ENCODE measurements around the gene KCNK7. TPM values are rescaled to one million over a fixed set of nuclear protein-coding genes. Genes with fewer than 3 reads are reported as not detected.
"Not testable (repeated sequence)": the region's sequence is repeated elsewhere in the genome, so short reads cannot be mapped to it uniquely, and the experiment has no call there.

KCNK7 gene, protein sequence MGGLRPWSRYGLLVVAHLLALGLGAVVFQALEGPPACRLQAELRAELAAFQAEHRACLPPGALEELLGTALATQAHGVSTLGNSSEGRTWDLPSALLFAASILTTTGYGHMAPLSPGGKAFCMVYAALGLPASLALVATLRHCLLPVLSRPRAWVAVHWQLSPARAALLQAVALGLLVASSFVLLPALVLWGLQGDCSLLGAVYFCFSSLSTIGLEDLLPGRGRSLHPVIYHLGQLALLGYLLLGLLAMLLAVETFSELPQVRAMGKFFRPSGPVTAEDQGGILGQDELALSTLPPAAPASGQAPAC
- total RNA-seq = under 1 TPM; 0.34 to 0.39 TPM

DNA sequence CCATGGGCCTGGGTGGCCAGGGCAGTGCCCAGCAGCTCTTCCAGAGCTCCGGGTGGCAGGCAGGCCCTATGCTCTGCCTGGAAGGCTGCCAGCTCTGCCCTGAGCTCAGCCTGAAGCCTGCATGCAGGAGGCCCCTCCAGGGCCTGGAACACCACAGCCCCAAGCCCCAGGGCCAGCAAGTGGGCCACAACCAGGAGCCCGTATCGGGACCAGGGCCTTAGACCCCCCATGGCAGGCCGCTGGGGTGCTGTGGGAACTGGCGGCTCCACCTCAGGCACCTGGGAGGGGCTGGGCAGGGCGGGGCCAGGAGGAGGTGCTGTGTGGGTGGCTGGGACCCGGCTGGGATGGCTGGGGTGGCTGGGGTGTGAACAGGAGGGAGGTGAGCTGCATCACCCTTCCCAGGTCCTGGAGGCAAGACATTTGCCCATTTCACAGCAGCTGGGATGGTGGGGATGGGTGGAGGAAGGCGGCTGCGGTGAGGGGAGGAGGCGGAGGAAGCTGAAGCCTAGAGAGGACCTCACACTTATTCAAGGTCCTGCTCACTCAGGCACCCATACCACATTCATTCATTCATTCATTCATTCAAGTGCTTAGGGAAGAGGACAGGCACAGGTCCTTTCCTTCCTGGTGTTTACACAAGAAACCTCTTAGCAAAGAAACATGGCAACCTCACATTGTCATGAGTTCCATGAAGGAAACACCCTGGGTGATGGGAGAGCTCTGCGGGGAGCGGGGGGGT lies at the start of gene KCNK7:
Gene KCNK7, minus strand, starts transcription at position 258 of the 739 bp plus-strand sequence. Its CDS starts 28 bp downstream, at position 230.
- Mint-ChIP-seq H3K36me3 (ENCODE audit: insufficient read depth in 2 of 2) (peaks cover 0 to 4% of the 10 kb centered on the region in 2 donors), H3K4me3 (no peak within 1 kb of the TSS), H3K9me3 (no peaks in the 10 kb centered on the region), H3K27ac (no peak within 1 kb of the TSS), H3K4me1 (ENCODE audit: low read depth) (peaks cover 12% of the 10 kb centered on the region), H3K27me3 (ENCODE audit: low read depth) (no peaks in the 10 kb centered on the region)
- ATAC-seq (replicated peaks in 1 of 2) (peak; percentile 3 to 16), DNase-seq (no peak)

DNA sequence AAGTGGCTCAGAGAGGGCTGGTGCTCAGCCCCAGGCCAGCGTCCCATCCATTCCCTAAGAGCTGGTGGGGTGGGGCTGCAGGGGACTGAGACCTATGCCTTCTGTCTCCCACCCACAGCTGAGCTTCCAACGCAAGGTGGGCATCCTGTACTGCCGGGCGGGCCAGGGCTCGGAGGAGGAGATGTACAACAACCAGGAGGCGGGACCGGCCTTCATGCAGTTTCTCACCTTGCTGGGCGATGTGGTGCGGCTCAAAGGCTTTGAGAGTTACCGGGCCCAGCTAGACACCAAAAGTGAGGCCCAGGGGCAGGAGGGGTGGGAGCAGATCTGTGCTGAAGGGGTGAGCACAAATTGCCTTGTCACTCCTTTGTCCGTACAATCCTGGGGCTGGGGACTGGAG lies 49.2 kb upstream of the KCNK7 start:
- Mint-ChIP-seq H3K27ac (no peak overlapping the region), H3K4me3 (no peak overlapping the region), H3K9me3 (no peaks in the 10 kb centered on the region), H3K36me3 (ENCODE audit: insufficient read depth in 2 of 2) (peaks cover 3 to 16% of the 10 kb centered on the region in 2 donors), H3K27me3 (ENCODE audit: low read depth) (no peaks in the 10 kb centered on the region), H3K4me1 (ENCODE audit: low read depth) (peaks cover 36% of the 10 kb centered on the region)
- ATAC-seq (replicated peaks in 1 of 2) (no peak), DNase-seq (no peak)

DNA sequence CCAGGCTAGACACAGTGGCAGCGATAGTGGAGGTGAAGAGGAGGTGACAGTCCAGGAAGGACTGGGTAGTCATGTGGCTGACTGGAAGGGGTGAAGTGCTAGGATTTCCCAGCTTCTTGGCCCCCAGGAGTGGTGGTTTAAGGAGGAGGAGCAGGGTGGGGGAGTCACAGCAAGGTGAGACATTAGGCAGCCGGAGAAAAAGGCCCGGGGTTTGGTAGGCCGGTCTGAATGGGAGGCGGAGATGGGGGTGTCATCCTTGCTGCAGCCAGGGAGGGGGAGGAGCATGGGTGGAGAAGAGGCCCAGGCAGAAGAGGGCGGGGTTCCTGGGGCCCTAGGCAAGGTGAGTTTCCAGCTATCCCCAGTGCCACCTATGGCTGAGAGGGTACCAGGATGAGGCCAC lies 48.4 kb upstream of the KCNK7 start:
- Mint-ChIP-seq H3K9me3 (no peaks in the 10 kb centered on the region), H3K4me1 (ENCODE audit: low read depth) (peaks cover 45% of the 10 kb centered on the region), H3K36me3 (ENCODE audit: insufficient read depth in 2 of 2) (peaks cover 3 to 16% of the 10 kb centered on the region in 2 donors), H3K4me3 (no peak overlapping the region), H3K27me3 (ENCODE audit: low read depth) (no peaks in the 10 kb centered on the region), H3K27ac (peak overlapping the region; percentile 41)
- peak in 1 of 2 donors; percentile 34 for DNase-seq
- peak; percentile 14 to 15 for ATAC-seq (replicated peaks in 1 of 2)

DNA sequence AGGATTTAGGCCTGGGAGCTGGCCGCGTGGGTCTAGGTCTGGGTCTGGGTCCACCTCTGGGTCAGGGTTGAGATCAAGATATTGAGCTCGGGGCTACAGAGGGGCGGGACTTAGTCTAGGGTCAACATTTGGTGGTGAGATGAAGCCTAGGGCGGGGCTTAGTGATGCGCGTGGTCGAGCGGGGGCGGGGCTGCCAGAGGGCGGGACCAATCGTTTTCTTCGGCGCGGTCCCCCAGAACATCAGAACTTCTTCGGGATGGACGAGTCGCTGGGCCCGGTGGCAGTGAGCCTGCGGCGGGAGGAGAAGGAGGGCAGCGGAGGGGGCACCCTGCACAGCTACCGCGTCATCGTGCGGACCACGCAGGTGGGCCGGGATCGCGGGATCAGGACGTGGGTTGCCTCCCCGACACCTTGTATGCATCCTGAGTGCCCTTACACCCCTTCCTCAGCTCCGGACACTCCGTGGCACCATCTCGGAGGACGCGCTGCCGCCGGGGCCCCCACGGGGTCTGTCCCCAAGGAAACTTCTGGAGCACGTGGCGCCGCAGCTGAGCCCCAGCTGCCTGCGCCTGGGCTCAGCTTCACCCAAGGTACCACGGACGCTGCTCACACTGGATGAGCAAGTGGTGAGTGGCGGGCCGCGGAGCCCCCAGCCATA lies 46.5 kb upstream of the KCNK7 start:
- Mint-ChIP-seq H3K4me1 (ENCODE audit: low read depth) (peaks cover 56% of the 10 kb centered on the region), H3K27ac (peak overlapping the region; percentile 19), H3K36me3 (ENCODE audit: insufficient read depth in 2 of 2) (peaks cover 5 to 9% of the 10 kb centered on the region in 2 donors), H3K27me3 (ENCODE audit: low read depth) (no peaks in the 10 kb centered on the region), H3K4me3 (peak overlapping the region; percentile 79 to 97), H3K9me3 (no peaks in the 10 kb centered on the region)
- peak in 1 of 2 donors; percentile 32 for DNase-seq
- ATAC-seq (replicated peaks in 1 of 2) = no peak

DNA sequence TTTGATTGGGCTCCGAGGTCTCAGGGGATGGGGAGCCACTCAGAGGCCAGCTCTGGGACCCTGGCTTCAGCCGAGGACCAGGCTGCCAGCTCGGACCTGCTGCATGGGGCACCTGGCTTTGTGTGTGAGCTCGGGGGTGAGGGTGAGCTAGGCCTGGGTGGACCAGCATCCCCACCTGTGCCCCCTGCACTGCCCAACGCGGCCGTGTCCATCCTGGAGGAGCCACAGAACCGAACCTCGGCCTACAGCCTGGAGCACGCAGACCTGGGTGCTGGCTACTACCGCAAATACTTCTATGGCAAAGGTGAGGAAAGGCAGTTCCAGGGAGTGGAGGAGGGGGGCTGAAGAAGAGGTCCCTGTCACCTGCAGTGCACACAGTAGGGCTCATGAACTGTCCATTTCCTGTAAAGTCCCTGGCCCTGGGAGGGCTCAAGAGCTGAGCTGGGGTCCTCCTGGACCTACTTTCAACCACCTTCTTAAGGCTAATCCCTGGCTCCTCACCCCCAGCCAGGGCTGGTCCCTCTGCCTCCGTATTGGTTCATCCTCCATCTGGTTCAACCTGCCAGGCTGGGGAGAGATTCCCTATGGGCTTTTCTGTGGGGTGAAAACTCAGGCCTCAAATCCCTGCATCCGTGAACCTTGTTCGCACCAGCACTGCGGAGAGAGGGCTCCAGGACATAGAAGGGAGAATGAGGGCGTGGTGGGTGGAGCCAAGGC lies 45.9 kb upstream of the KCNK7 start:
- DNase-seq (no peak), ATAC-seq (replicated peaks in 1 of 2) (no peak)
- Mint-ChIP-seq H3K9me3 (no peaks in the 10 kb centered on the region), H3K4me1 (ENCODE audit: low read depth) (peaks cover 61% of the 10 kb centered on the region), H3K27ac (peak overlapping the region; percentile 19), H3K27me3 (ENCODE audit: low read depth) (no peaks in the 10 kb centered on the region), H3K4me3 (peak overlapping the region; percentile 79 to 97), H3K36me3 (ENCODE audit: insufficient read depth in 2 of 2) (peaks cover 8 to 9% of the 10 kb centered on the region in 2 donors)

DNA sequence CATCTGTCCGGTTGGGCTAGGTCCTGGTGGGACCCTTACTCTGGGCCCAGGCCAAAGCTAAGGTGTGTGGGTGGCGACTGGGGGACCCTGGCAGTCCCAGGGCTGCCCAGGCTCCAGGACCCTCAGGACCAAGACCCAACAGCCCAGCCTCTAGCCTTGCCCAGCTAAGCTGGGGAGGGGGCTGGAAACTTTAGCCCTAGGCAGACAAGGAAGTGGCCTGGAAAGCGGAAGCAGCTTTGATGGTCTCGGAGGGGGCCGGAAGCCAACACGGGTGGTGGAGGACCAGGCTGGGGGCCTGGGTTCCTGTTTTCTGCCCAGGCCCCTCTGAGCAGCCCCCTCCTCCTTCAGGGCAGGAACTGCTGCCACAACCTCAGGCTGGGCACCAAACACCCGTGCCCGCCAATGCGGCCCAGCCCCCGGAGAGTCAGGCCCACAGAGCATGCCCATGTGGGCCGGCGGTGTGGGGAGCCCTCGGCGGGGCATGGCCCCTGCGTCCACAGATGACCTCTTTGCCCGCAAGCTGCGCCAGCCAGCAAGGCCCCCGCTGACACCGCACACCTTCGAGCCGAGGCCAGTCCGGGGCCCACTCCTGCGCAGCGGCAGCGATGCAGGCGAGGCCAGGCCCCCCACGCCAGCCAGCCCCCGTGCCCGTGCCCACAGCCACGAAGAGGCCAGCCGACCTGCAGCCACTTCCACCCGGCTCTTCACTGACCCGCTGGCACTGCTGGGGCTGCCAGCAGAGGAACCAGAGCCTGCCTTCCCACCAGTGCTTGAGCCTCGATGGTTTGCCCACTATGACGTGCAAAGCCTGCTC lies 45.1 kb upstream of the KCNK7 start:
- ATAC-seq (replicated peaks in 1 of 2) = peak in 1 of 2 donors; percentile 18
- Mint-ChIP-seq H3K4me1 (ENCODE audit: low read depth) (peaks cover 61% of the 10 kb centered on the region), H3K9me3 (no peaks in the 10 kb centered on the region), H3K27me3 (ENCODE audit: low read depth) (no peaks in the 10 kb centered on the region), H3K4me3 (peak overlapping the region; percentile 96 to 97), H3K36me3 (ENCODE audit: insufficient read depth in 2 of 2) (peaks cover 8 to 9% of the 10 kb centered on the region in 2 donors), H3K27ac (peak overlapping the region; percentile 92)
- DNase-seq = peak; percentile 38 to 48

DNA sequence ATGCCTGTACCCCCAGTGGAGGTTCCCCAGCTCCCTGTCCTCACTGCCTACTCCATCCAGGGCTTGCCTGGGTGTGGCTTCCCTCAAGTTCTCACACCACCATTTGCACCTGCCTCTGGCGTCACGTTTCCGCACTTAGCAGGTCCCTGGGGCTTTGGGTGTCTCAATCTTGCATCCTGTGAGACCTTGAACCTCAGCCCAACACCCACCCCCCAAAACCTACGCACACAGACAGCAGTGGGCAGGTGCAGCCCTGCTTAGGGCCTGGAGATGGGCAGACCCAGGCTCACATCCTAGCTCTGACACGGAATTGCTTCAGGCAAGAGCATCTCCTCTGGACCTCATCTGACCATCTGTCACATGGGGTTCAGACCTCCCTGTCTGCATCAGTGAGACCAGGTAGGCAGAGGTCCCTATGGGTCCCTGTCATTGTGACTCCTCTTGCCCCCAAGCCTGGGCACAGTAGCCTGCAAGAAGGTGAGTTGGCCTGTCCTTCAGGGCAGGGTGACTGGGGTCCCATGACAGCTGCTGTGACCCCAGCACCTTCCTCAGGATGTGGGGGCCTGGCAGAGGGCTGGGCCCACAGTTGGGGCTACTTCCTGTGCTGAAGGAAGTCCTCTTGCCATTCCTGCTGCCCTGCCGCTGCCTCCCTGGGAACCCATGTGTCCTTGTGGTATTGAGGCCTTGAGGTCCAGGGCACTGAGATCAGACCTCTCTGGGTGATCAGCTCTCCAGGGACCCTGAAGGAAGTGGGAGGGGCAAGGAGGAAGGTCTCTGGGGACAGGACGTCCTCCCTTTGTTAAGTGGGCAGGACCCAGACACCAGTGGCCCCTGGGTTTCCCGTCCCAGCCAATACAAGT lies 44.3 kb upstream of the KCNK7 start:
- Mint-ChIP-seq H3K36me3 (ENCODE audit: insufficient read depth in 2 of 2) (peaks cover 8 to 9% of the 10 kb centered on the region in 2 donors), H3K27ac (peak overlapping the region; percentile 92), H3K27me3 (ENCODE audit: low read depth) (no peaks in the 10 kb centered on the region), H3K9me3 (no peaks in the 10 kb centered on the region), H3K4me1 (ENCODE audit: low read depth) (peaks cover 61% of the 10 kb centered on the region), H3K4me3 (peak overlapping the region; percentile 96 to 97)
- ATAC-seq (replicated peaks in 1 of 2) (peak; percentile 7 to 29), DNase-seq (peak; percentile 41 to 61)

DNA sequence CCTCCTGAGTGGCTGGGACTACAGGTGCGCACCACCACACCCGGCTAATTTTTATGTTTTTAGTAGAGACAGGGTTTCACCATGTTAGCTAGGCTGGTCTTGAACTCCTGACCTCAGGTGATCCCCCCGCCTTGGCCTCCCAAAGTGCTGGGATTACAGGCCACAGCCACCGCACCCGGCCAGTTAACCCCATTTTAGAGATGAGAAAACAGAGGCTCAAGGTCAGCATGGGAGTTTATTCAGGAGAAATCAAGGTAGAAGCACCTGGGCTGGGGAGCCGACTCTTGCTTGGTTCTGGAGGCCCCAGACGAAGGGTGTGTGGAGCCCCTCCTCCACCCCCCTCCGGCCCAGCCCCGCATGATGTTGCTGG lies 43.6 kb upstream of the KCNK7 start:
- H3K36me3 Mint-ChIP-seq (ENCODE audit: insufficient read depth in 2 of 2); H3K27me3 Mint-ChIP-seq (ENCODE audit: low read depth); ATAC-seq (replicated peaks in 1 of 2); DNase-seq; H3K9me3 Mint-ChIP-seq: not testable (repeated sequence)
- peaks cover 57% of the 10 kb centered on the region for H3K4me1 Mint-ChIP-seq (ENCODE audit: low read depth)
- H3K27ac Mint-ChIP-seq = peak overlapping the region; percentile 87
- peak overlapping the region; percentile 96 to 97 for H3K4me3 Mint-ChIP-seq

DNA sequence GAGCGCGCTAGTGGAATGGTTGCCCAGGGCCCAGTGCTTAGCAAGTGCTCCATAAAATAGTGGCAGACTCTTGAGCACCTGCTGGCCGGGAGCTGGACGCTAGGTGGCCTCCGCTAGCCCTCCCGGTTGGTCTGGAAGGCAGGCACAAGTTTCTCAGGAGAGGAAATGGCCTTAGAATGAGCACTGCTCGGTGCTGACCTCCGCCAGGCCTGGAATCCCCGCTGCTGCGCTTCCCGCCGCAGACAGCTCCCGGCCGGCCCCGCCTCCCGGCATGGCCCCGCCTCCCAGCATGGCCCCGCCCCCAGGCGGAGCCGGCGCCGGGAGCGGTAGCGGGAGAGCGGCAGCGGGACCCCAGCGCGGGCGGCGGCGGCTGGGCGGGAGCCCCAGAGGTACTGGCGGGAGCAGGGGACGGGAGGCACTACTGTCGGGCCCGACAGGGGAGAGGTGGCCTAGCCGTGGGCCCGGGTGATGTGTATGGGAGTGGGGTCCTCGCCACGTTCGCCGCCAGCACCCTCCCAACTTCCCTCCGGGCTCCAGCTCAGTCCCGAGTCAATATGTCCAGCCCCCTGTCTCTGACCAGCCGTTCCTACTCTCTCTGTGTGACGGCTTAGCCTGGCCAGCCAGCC lies 42.3 kb upstream of the KCNK7 start, which contains the start of gene SIPA1:
Gene SIPA1, plus strand, starts transcription at position 308 of the 626 bp plus-strand sequence. CDS start 2,821 bp downstream, outside the sequence.
- DNase-seq (peak; percentile 78 to 90), ATAC-seq (replicated peaks in 1 of 2) (peak; percentile 73 to 76)
- Mint-ChIP-seq H3K4me3 (peak within 1 kb of the TSS; percentile 96 to 97), H3K36me3 (ENCODE audit: insufficient read depth in 2 of 2) (peaks cover 3 to 6% of the 10 kb centered on the region in 2 donors), H3K4me1 (ENCODE audit: low read depth) (peaks cover 49% of the 10 kb centered on the region), H3K27me3 (ENCODE audit: low read depth) (no peaks in the 10 kb centered on the region), H3K9me3 (no peaks in the 10 kb centered on the region), H3K27ac (peak within 1 kb of the TSS; percentile 94)

DNA sequence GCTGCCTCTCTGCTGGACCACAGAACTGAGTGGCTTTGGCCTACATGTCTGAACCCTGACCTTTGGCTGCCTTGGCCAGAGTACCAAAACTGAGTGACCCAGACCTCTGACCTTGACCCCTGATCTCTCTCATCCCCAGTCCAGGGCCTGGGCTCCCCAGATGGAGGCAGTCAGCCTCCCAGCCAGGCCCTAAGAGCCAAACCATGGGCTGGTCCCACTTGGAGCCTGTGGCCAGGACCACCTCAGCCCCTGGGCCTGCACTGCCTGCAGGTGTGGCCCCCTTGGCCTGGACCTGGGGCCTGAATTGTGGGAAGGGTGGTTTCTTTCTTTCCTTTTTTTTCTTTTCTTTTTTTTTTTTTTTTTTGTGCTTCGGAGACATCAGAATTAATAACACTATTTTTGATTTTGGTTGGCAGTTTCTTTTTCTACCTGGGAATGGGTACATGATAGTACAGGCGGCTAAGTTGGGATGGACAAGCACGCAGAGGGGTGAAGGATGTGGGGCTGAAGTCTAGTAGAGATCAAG lies 41.5 kb upstream of the KCNK7 start:
- H3K27me3 Mint-ChIP-seq (ENCODE audit: low read depth) = no peaks in the 10 kb centered on the region
- ATAC-seq (replicated peaks in 1 of 2) = no peak
- H3K36me3 Mint-ChIP-seq (ENCODE audit: insufficient read depth in 2 of 2) = peaks cover 3 to 6% of the 10 kb centered on the region in 2 donors
- H3K9me3 Mint-ChIP-seq = no peaks in the 10 kb centered on the region
- no peak for DNase-seq
- peak overlapping the region; percentile 96 to 97 for H3K4me3 Mint-ChIP-seq
- H3K4me1 Mint-ChIP-seq (ENCODE audit: low read depth) = peaks cover 48% of the 10 kb centered on the region
- H3K27ac Mint-ChIP-seq = peak overlapping the region; percentile 93

All from activated T-cell treated with anti-CD3 and anti-CD28 coated beads, Interleukin-2, amount 50 U/mL, for 72 hours (primary cell).